H1 (cell line): ENCODE data around the gene PRKAR1B. TPM values are rescaled to one million over a fixed set of nuclear protein-coding genes. Genes with fewer than 3 reads are reported as not detected.

Experiments
- CTCF ChIA-PET: fragments of 300-600 bp; sonication (Branson Sonifier 250); formaldehyde crosslinking; loops from one replicate; lab custom pipeline; 2021; ENCODE audit not compliant: partially characterized antibody; lab: Charles Lee
- POLR2A ChIA-PET: fragments of 300-600 bp; sonication (Branson Sonifier 250); formaldehyde crosslinking; loops from one replicate; lab custom pipeline; 2021; ENCODE audit warnings: inconsistent platforms; ENCODE audit not compliant: partially characterized antibody; lab: Charles Lee
- DNase-seq, 2 experiments: peaks; one replicate each; pipeline versions ENCODE4 v3.0.0 to v3.0.0-alpha.2; 2010 to 2022; ENCODE audit warnings: low spot score in 2 of 2, low read depth in 1 of 2, mixed read lengths in 1 of 2
- FAIRE-seq: peaks from 2 replicates; lab custom pipeline; 2011; peaks lifted over from hg19 to GRCh38; lab: Jason Lieb, UNC
- H2AFZ ChIP-seq: 2 replicates; pipeline ENCODE4 v1.8.1; 2012; ENCODE audit warnings: low read length, inconsistent platforms
- H2AK5ac ChIP-seq: 2 replicates; pipeline ENCODE4 v1.6.1; 2013; ENCODE audit warnings: low read depth, low read length
- H2BK120ac ChIP-seq: replicated peaks from 2 replicates; pipeline ENCODE3; 2013; ENCODE audit warnings: low read depth, low read length, inconsistent platforms
- H2BK12ac ChIP-seq: 2 replicates; pipeline ENCODE4 v1.6.1; 2013; ENCODE audit warnings: low read depth, low read length
- H2BK15ac ChIP-seq: 2 replicates; pipeline ENCODE4 v1.6.1; 2013; ENCODE audit warnings: low read length
- H2BK20ac ChIP-seq: 2 replicates; pipeline ENCODE4 v1.6.1; 2013; ENCODE audit warnings: low read length
- H2BK5ac ChIP-seq: 2 replicates; pipeline ENCODE4 v1.6.1; 2013; ENCODE audit warnings: low read depth, low read length
- H3K14ac ChIP-seq: 2 replicates; pipeline ENCODE4 v1.6.1; 2013; ENCODE audit warnings: inconsistent platforms; ENCODE audit not compliant: insufficient read length
- H3K18ac ChIP-seq: 2 replicates; pipeline ENCODE4 v1.6.1; 2013; ENCODE audit warnings: low read length; ENCODE audit errors: extremely low read depth
- H3K23ac ChIP-seq: 2 replicates; pipeline ENCODE4 v1.6.1; 2013; ENCODE audit warnings: inconsistent platforms; ENCODE audit not compliant: insufficient read length
- H3K23me2 ChIP-seq: 2 replicates; pipeline ENCODE4 v1.6.1; 2013; ENCODE audit warnings: low read depth, low read length
- H3K27ac ChIP-seq: 2 replicates; pipeline ENCODE4 v1.6.1; 2011; ENCODE audit warnings: low read depth, low read length, inconsistent platforms
- H3K27me3 ChIP-seq, 4 experiments: replicated peaks in 1 of 4; 1 replicate in 1 of 4; 2 replicates in 3 of 4; pipeline versions ENCODE4 v1.6.1 to v1.8.1; 2011 to 2013; ENCODE audit warnings: low read length in 3 of 4, mild to moderate bottlenecking in 3 of 4, inconsistent platforms in 2 of 4, mixed read lengths in 2 of 4, moderate library complexity in 1 of 4; ENCODE audit not compliant: control insufficient read depth in 3 of 4, insufficient read depth in 3 of 4; ENCODE audit errors: extremely low read depth in 1 of 4
- H3K36me3 ChIP-seq, 4 experiments: 2 replicates each; pipeline versions ENCODE4 v1.6.1 to v1.8.1; 2011 to 2013; ENCODE audit warnings: mild to moderate bottlenecking in 4 of 4, low read length in 3 of 4, moderate library complexity in 2 of 4, control low read depth in 1 of 4, inconsistent platforms in 1 of 4; ENCODE audit not compliant: insufficient read depth in 4 of 4, control insufficient read depth in 2 of 4
- H3K4ac ChIP-seq: replicated peaks from 2 replicates; pipeline ENCODE3; 2013; ENCODE audit warnings: low read length, low read depth, mixed read lengths, inconsistent platforms; ENCODE audit not compliant: insufficient read length
- H3K4me1 ChIP-seq, 4 experiments: replicated peaks in 1 of 4; 1 replicate in 1 of 4; 2 replicates in 3 of 4; pipeline versions ENCODE4 v1.6.1 to v1.8.1; 2011 to 2013; ENCODE audit warnings: low read length in 3 of 4, inconsistent platforms in 2 of 4, mixed read lengths in 1 of 4; ENCODE audit not compliant: insufficient read depth in 4 of 4, control insufficient read depth in 3 of 4
- H3K4me2 ChIP-seq, 2 experiments: 2 replicates each; pipeline versions ENCODE4 v1.6.1 to v1.8.1; 2011 to 2013; ENCODE audit warnings: low read depth in 2 of 2, low read length in 2 of 2, control low read depth in 1 of 2, inconsistent platforms in 1 of 2, mild to moderate bottlenecking in 1 of 2; ENCODE audit not compliant: insufficient read depth in 1 of 2
- H3K4me3 ChIP-seq, 4 experiments: fragments of 200-600, 300-600 bp in 1 of 4; sonication (generic), shearing (Covaris generic), sonication (Bioruptor Twin) in 1 of 4; 2 replicates each; pipeline versions ENCODE4 v1.5.1 to v1.8.1; 2011 to 2016; ENCODE audit warnings: low read length in 4 of 4, low read depth in 3 of 4, control low read depth in 2 of 4, inconsistent platforms in 2 of 4, mild to moderate bottlenecking in 2 of 4, mixed read lengths in 1 of 4, moderate library complexity in 1 of 4; ENCODE audit not compliant: insufficient read depth in 2 of 4; ENCODE audit errors: extremely low read depth in 1 of 4
- H3K56ac ChIP-seq: replicated peaks from 2 replicates; pipeline ENCODE3; 2013; ENCODE audit warnings: low read depth, mild to moderate bottlenecking, mixed read lengths, low read length, inconsistent platforms; ENCODE audit not compliant: insufficient read length
- H3K79me1 ChIP-seq: 2 replicates; pipeline ENCODE4 v1.6.1; 2013; ENCODE audit warnings: low read depth, low read length, control low read depth
- H3K79me2 ChIP-seq, 2 experiments: 2 replicates each; pipeline versions ENCODE4 v1.6.1 to v1.8.1; 2012 to 2013; ENCODE audit warnings: low read length in 2 of 2, mild to moderate bottlenecking in 2 of 2, inconsistent platforms in 1 of 2; ENCODE audit not compliant: insufficient read depth in 2 of 2, control insufficient read depth in 1 of 2
- H3K9ac ChIP-seq, 4 experiments: replicated peaks in 1 of 4; 1 replicate in 1 of 4; 2 replicates in 3 of 4; pipeline versions ENCODE4 v1.6.1 to v1.8.1; 2011 to 2013; ENCODE audit warnings: low read depth in 3 of 4, low read length in 3 of 4, control low read depth in 2 of 4, mild to moderate bottlenecking in 2 of 4, moderate library complexity in 2 of 4, inconsistent platforms in 1 of 4; ENCODE audit errors: extremely low read depth in 1 of 4
- H3K9me3 ChIP-seq, 2 experiments: 2 replicates each; pipeline versions ENCODE4 v1.6.1 to v1.8.1; 2012 to 2013; ENCODE audit warnings: mild to moderate bottlenecking in 2 of 2, moderate library complexity in 2 of 2, control low read depth in 1 of 2, inconsistent platforms in 1 of 2, low read depth in 1 of 2, low read length in 1 of 2, mixed read lengths in 1 of 2; ENCODE audit not compliant: insufficient read depth in 2 of 2
- H4K20me1 ChIP-seq, 2 experiments: replicated peaks in 1 of 2; 2 replicates each; pipeline versions ENCODE3 to v1.8.1; 2011 to 2013; ENCODE audit warnings: inconsistent platforms in 2 of 2, low read length in 2 of 2, mild to moderate bottlenecking in 1 of 2; ENCODE audit not compliant: insufficient read depth in 2 of 2, control insufficient read depth in 1 of 2
- H4K5ac ChIP-seq: 2 replicates; pipeline ENCODE4 v1.6.1; 2013; ENCODE audit warnings: low read length, low read depth, mixed read lengths, inconsistent platforms; ENCODE audit not compliant: insufficient read length
- H4K8ac ChIP-seq: 2 replicates; pipeline ENCODE4 v1.8.0; 2013; ENCODE audit warnings: mild to moderate bottlenecking, moderate library complexity, low read length, inconsistent platforms; ENCODE audit not compliant: insufficient read depth; ENCODE audit errors: extremely low read depth
- H4K91ac ChIP-seq: replicated peaks from 2 replicates; pipeline ENCODE3; 2013; ENCODE audit warnings: low read length, mixed read lengths, inconsistent platforms; ENCODE audit not compliant: insufficient read length
- ASH2L ChIP-seq: fragments of 200-600, 300-600 bp; sonication (generic); IDR thresholded peaks from one replicate; pipeline ENCODE4 v1.7.1; 2017; ENCODE audit warnings: low read length
- BACH1 ChIP-seq: IDR thresholded peaks from 2 replicates; pipeline ENCODE4 v1.6.1; 2012; ENCODE audit warnings: low read length, improper control_type of control experiment
- BRCA1 ChIP-seq: IDR thresholded peaks from 2 replicates; pipeline ENCODE4 v1.6.1; 2012; ENCODE audit warnings: low read depth, low read length, improper control_type of control experiment
- CBX8 ChIP-seq: fragments of 300-800, 300-1000 bp; sonication (generic); IDR thresholded peaks from 2 replicates; pipeline ENCODE4 v1.7.1; 2016; ENCODE audit warnings: low read depth, low read length, borderline replicate concordance
- EZH2 ChIP-seq: fragments of 200-600 bp; sonication (generic); IDR thresholded peaks from 2 replicates; pipeline ENCODE4 v1.7.1; 2012; ENCODE audit warnings: low read depth, mild to moderate bottlenecking, moderate library complexity, low read length, inconsistent platforms; ENCODE audit not compliant: severe bottlenecking
- JUND ChIP-seq: IDR thresholded peaks from 2 replicates; pipeline ENCODE4 v1.6.1; 2011; ENCODE audit warnings: mild to moderate bottlenecking, improper control_type of control experiment, low read length
- KDM1A ChIP-seq: fragments of 200-600, 300-600 bp; sonication (generic); IDR thresholded peaks from 2 replicates; pipeline ENCODE4 v1.7.1; 2016; ENCODE audit warnings: mild to moderate bottlenecking, low read length, borderline replicate concordance
- KDM5A ChIP-seq: fragments of 200-600 bp; IDR thresholded peaks from 2 replicates; pipeline ENCODE4 v1.7.1; 2012; ENCODE audit warnings: mild to moderate bottlenecking, low read length, inconsistent platforms, mixed read lengths
- NRF1 ChIP-seq: IDR thresholded peaks from 2 replicates; pipeline ENCODE4 v1.6.1; 2011; ENCODE audit warnings: mild to moderate bottlenecking, low read depth, low read length, improper control_type of control experiment
- POU5F1 ChIP-seq: IDR thresholded peaks from 2 replicates; pipeline ENCODE4 v1.6.1; 2011; ENCODE audit warnings: low read depth, mild to moderate bottlenecking, low read length, moderate library complexity
- RFX5 ChIP-seq: IDR thresholded peaks from 2 replicates; pipeline ENCODE4 v1.6.1; 2011; ENCODE audit warnings: low read depth, low read length, improper control_type of control experiment, borderline replicate concordance
- RNF2 ChIP-seq: fragments of 200-900, 300-1000 bp; sonication (generic); IDR thresholded peaks from 2 replicates; pipeline ENCODE4 v1.7.1; 2016; ENCODE audit warnings: borderline replicate concordance, low read depth, mild to moderate bottlenecking, antibody characterized with exemption, low read length; ENCODE audit not compliant: poor library complexity, severe bottlenecking; ENCODE audit errors: missing control alignments
- RXRA ChIP-seq: IDR thresholded peaks from 2 replicates; pipeline ENCODE4 v1.6.1; 2011; ENCODE audit warnings: low read depth, mild to moderate bottlenecking, low read length, moderate library complexity; ENCODE audit not compliant: insufficient read depth
- SIX5 ChIP-seq: IDR thresholded peaks from 2 replicates; pipeline ENCODE4 v1.6.1; 2011; ENCODE audit warnings: mild to moderate bottlenecking, low read depth, low read length
- SP1 ChIP-seq: IDR thresholded peaks from 2 replicates; pipeline ENCODE4 v1.6.1; 2011; ENCODE audit warnings: low read depth, low read length
- YY1 ChIP-seq: IDR thresholded peaks from 2 replicates; pipeline ENCODE4 v1.6.1; 2011; ENCODE audit warnings: low read depth, mild to moderate bottlenecking, low read length
- WGBS, 2 experiments: shearing (Covaris generic) in 1 of 2; methylation state at CpG; one replicate each; pipeline versions ENCODE4 v1.1.6 to v1.1.7; 2013 to 2015; ENCODE audit warnings: low lambda C conversion rate in 2 of 2, mixed read lengths in 2 of 2, inconsistent platforms in 1 of 2, low coverage in 1 of 2, missing lambda C conversion rate in 1 of 2; ENCODE audit not compliant: insufficient replicate concordance in 2 of 2, insufficient coverage in 1 of 2, insufficient read length in 1 of 2; ENCODE audit errors: extremely low coverage in 1 of 2, missing lambda C conversion rate in 1 of 2; 5-methylcytosine and 5-hydroxymethylcytosine counted together
- polyA plus RNA-seq, 7 experiments: library from polyadenylated mRNA; depleted of rRNA in 3 of 7; stranded (reverse) in 5 of 7; unstranded in 2 of 7; fragments of >200 nt in 5 of 7; fragments of 200-250 nt in 2 of 7; gene quantifications; 1 replicate in 5 of 7; 2 replicates in 1 of 7; 4 replicates in 1 of 7; pipeline versions ENCODE4 v1.2.1 to v1.2.3, GENCODE V29; 2011 to 2013; ENCODE audit warnings: missing spikeins in 2 of 7, mixed read lengths in 2 of 7
- total RNA-seq: library from RNA; stranded (reverse); fragmentation: NEBNext Ultra II Directional; extraction: Animal tissue kit (Norgen Biotek cat#: 25700); gene quantifications from 2 replicates; pipeline ENCODE4 v1.2.1, GENCODE V29; 2021

The PRKAR1B gene
- total and polyA plus RNA-seq, 2 of the 8 experiments (the other 6 are each of a cell fraction or from before 2014, with no cell fraction given), result 12.3 to 55.7 TPM

- CTCF ChIA-PET, result no interaction called here
- WGBS, 2 experiments, result 93% methylated on average over 16 of the region's 17 CpGs; no CpG with 5 or more reads in 1 of the 2 experiments
- FAIRE-seq, result no peak
- TF ChIP-seq SP1 (no peak), KDM5A (no peak), BACH1 (no peak), BRCA1 (no peak), RFX5 (no peak), EZH2 (no peak), ASH2L (no peak), POU5F1 (no peak), YY1 (no peak), CBX8 (no peak), RXRA (no peak), JUND (no peak), KDM1A (no peak), RNF2 (no peak), NRF1 (no peak), SIX5 (no peak)
Observed at GRCh38 chr7:596819-597182, 130.3 kb downstream of the PRKAR1B start.

More at GRCh38 chr7:596819-597182, 130.3 kb downstream of the PRKAR1B start:
- Histone ChIP-seq H3K36me3 (peaks cover 0 to 8% (median 3%) of the 10 kb centered on the region in 4 experiments; a peak in 4 of 8 replicates), H4K20me1 (peaks cover 0 to 2% of the 10 kb centered on the region in 2 experiments), H4K91ac (no peak overlapping the region), H2BK120ac (no peak overlapping the region), H4K8ac (no peak overlapping the region), H2BK5ac (no peak overlapping the region), H3K4ac (no peak overlapping the region), H2AK5ac (no peak overlapping the region), H3K9ac (no peak overlapping the region), H2AFZ (no peak overlapping the region), H3K4me2 (no peak overlapping the region), H2BK15ac (no peak overlapping the region), H4K5ac (no peak overlapping the region), H3K23ac (no peak overlapping the region), H3K9me3 (no peaks in the 10 kb centered on the region), H3K4me1 (no peaks in the 10 kb centered on the region), H3K27ac (no peak overlapping the region), H3K27me3 (no peaks in the 10 kb centered on the region), H3K79me1 (no peaks in the 10 kb centered on the region; the same call in 1 of the 2 replicates), H3K14ac (no peak overlapping the region), H3K18ac (no peak overlapping the region), H3K4me3 (no peak overlapping the region), H2BK12ac (no peak overlapping the region), H3K79me2 (no peaks in the 10 kb centered on the region), H3K56ac (no peak overlapping the region), H2BK20ac (no peak overlapping the region), H3K23me2 (peaks cover 4% of the 10 kb centered on the region; the same call in 1 of the 2 replicates)
- DNase-seq, result no peak
- POLR2A ChIA-PET, result no interaction called here
